Fibroblast of skin of abdomen (primary cell): ENCODE measurements around the gene FGD3.

Experiments used
- DNase-seq: peaks from one replicate; pipeline ENCODE4 v3.0.0-alpha.2; 2013

Gene FGD3

GRCh38 chr9:93031629-93032430 is 84.5 kb downstream of the FGD3 start:
- DNase-seq, result no peak

GRCh38 chr9:93032545-93032944 is 85.2 kb downstream of the FGD3 start:
- DNase-seq, result no peak

GRCh38 chr9:93033531-93033930 is 86.2 kb downstream of the FGD3 start:
- no peak for DNase-seq

GRCh38 chr9:93035106-93035660 is 87.9 kb downstream of the FGD3 start:
- DNase-seq, result no peak

- no peak for DNase-seq
Observed at GRCh38 chr9:93035821-93036351, 88.6 kb downstream of the FGD3 start.

GRCh38 chr9:93036887-93037475 is 89.7 kb downstream of the FGD3 start:
- DNase-seq, result no peak

GRCh38 chr9:93037476-93037971 is 90.2 kb downstream of the FGD3 start:
- no peak for DNase-seq

GRCh38 chr9:93038918-93039317 is 91.6 kb downstream of the FGD3 start:
- no peak for DNase-seq

- DNase-seq, result no peak
Observed at GRCh38 chr9:93039456-93039855, 92.1 kb downstream of the FGD3 start.

- no peak for DNase-seq
Observed at GRCh38 chr9:93039976-93040375, 92.7 kb downstream of the FGD3 start.

- no peak for DNase-seq
Observed at GRCh38 chr9:93040409-93040808, 93.1 kb downstream of the FGD3 start.

- no peak for DNase-seq
Observed at GRCh38 chr9:93041108-93041802, 93.9 kb downstream of the FGD3 start.

GRCh38 chr9:93043122-93043521 is 95.8 kb downstream of the FGD3 start:
- no peak for DNase-seq

- no peak for DNase-seq
Observed at GRCh38 chr9:93045521-93045920, 98.2 kb downstream of the FGD3 start.

GRCh38 chr9:93048566-93049448 is 101.5 kb downstream of the FGD3 start:
- DNase-seq, result no peak

- no peak for DNase-seq
Observed at GRCh38 chr9:93049491-93049890, 102.2 kb downstream of the FGD3 start.

- DNase-seq, result no peak
Observed at GRCh38 chr9:93050231-93050630, 102.9 kb downstream of the FGD3 start.

GRCh38 chr9:93051680-93052089 is 104.4 kb downstream of the FGD3 start:
- peak; percentile 23 for DNase-seq

GRCh38 chr9:93052791-93053540 is 105.6 kb downstream of the FGD3 start:
- DNase-seq, result no peak

GRCh38 chr9:93053781-93054331 is 106.5 kb downstream of the FGD3 start:
- DNase-seq, result no peak
